K562 (cell line): Measurements from ENCODE around the gene FKBP8. TPM values are rescaled to one million over a fixed set of nuclear protein-coding genes. Genes with fewer than 3 reads are reported as not detected.
A peak's percentile ranks its signal among the peaks of the same experiment; 100 is the strongest.

Experiments used
- ATAC-seq: fragments of 200-7000 bp; cut with Tn5 transposase; 3 replicates; pipeline ENCODE4 v1.9.1; 2020; ENCODE audit warnings: moderate library complexity
- BruUV-seq: library from RNA; stranded (reverse); fragments of 400-500 nt; replicated peaks from 2 replicates; lab custom pipeline; 2021; lab: Mats Ljungman, UMichigan
- CTCF ChIA-PET: fragments of 300-600 bp; formaldehyde crosslinking; extraction: SDS; loops from one replicate; lab custom pipeline; 2021; ENCODE audit warnings: low intra/inter-chr PET ratio; lab: Yijun Ruan, JAX
- POLR2A ChIA-PET: fragments of 300-600, 350-650 bp; sonication (Branson Sonifier 250); formaldehyde crosslinking; extraction: SDS; loops from one replicate; lab custom pipeline; 2021; ENCODE audit warnings: antibody characterized with exemption, inconsistent platforms; lab: Yijun Ruan, JAX
- DNase-seq, 4 experiments: peaks; one replicate each; pipeline versions ENCODE4 v3.0.0 to v3.0.0-alpha.2; 2011 to 2018; ENCODE audit warnings: low spot score in 3 of 4, mixed read lengths in 3 of 4; ENCODE audit errors: extremely low read depth in 1 of 4
- FAIRE-seq: peaks from 2 replicates; lab custom pipeline; 2011; peaks lifted over from hg19 to GRCh38; lab: Jason Lieb, UNC
- H2AFZ ChIP-seq: 2 replicates; pipeline ENCODE4 v1.6.0; 2011; ENCODE audit warnings: low read depth, low read length, control low read depth, inconsistent platforms
- H3K27ac ChIP-seq: fragments of 200-600 bp; 3 replicates; pipeline ENCODE4 v1.8.0; 2011; ENCODE audit warnings: low read depth, mild to moderate bottlenecking, control low read depth, inconsistent platforms, low read length, moderate library complexity, mixed read lengths; ENCODE audit errors: extremely low read depth
- H3K27me3 ChIP-seq, 2 experiments: fragments of 300-600 bp in 1 of 2; 2 replicates in 1 of 2; 3 replicates in 1 of 2; pipeline versions ENCODE4 v1.6.0 to v1.8.0; 2011; ENCODE audit warnings: inconsistent platforms in 2 of 2, low read length in 2 of 2, mild to moderate bottlenecking in 1 of 2, mixed read lengths in 1 of 2, moderate library complexity in 1 of 2; ENCODE audit not compliant: control insufficient read depth in 2 of 2, insufficient read depth in 2 of 2
- H3K36me3 ChIP-seq: fragments of 300-600 bp; 3 replicates; pipeline ENCODE4 v1.8.0; 2011; ENCODE audit warnings: mild to moderate bottlenecking, low read length, inconsistent platforms; ENCODE audit not compliant: control insufficient read depth, insufficient read depth
- H3K4me1 ChIP-seq, 2 experiments: fragments of 200-600 bp in 1 of 2; replicated peaks in 1 of 2; 2 replicates in 1 of 2; 3 replicates in 1 of 2; pipeline versions ENCODE4 v1.5.1 to v1.8.0; 2011; ENCODE audit warnings: inconsistent platforms in 2 of 2, low read length in 2 of 2, mild to moderate bottlenecking in 1 of 2, mixed read lengths in 1 of 2, moderate library complexity in 1 of 2; ENCODE audit not compliant: control insufficient read depth in 2 of 2, insufficient read depth in 2 of 2
- H3K4me2 ChIP-seq: 2 replicates; pipeline ENCODE4 v1.6.1; 2011; ENCODE audit warnings: low read length, control low read depth, inconsistent platforms, mixed read lengths; ENCODE audit not compliant: insufficient read depth
- H3K4me3 ChIP-seq: fragments of 200-600 bp; sonication (generic), shearing (Covaris generic); 2 replicates; pipeline ENCODE4 v1.5.1; 2016; ENCODE audit warnings: control low read depth, inconsistent platforms
- H3K79me2 ChIP-seq: fragments of 200-600 bp; 3 replicates; pipeline ENCODE4 v1.8.0; 2011; ENCODE audit warnings: low read length, inconsistent platforms; ENCODE audit not compliant: control insufficient read depth, insufficient read depth
- H3K9ac ChIP-seq, 2 experiments: 2 replicates each; pipeline versions ENCODE4 v1.6.0 to v1.6.1; 2011; ENCODE audit warnings: low read depth in 2 of 2, low read length in 2 of 2, control low read depth in 1 of 2, inconsistent platforms in 1 of 2, mild to moderate bottlenecking in 1 of 2, mixed read lengths in 1 of 2; ENCODE audit not compliant: insufficient read depth in 1 of 2
- H3K9me1 ChIP-seq: one replicate; pipeline ENCODE4 v1.6.0; 2011; ENCODE audit warnings: inconsistent platforms, mild to moderate bottlenecking, low read length, moderate library complexity; ENCODE audit not compliant: control insufficient read depth, insufficient read depth
- H3K9me3 ChIP-seq: replicated peaks from 2 replicates; pipeline ENCODE4 v1.5.1; 2011; ENCODE audit warnings: low read depth, low read length, inconsistent platforms; ENCODE audit not compliant: control insufficient read depth, insufficient read depth
- H4K20me1 ChIP-seq: replicated peaks from 2 replicates; pipeline ENCODE4 v1.6.1; 2011; ENCODE audit warnings: low read length, inconsistent platforms, mixed read lengths; ENCODE audit not compliant: control insufficient read depth, insufficient read depth
- DNMT1 ChIP-seq: fragments of 450-650 bp; IDR thresholded peaks from 2 replicates; pipeline ENCODE4 v1.6.1; 2016; ENCODE audit warnings: antibody characterized with exemption, mild to moderate bottlenecking
- RBFOX2 ChIP-seq: fragments of 200-400 bp; formaldehyde crosslinking; IDR thresholded peaks from 2 replicates; pipeline ENCODE4 v1.6.1; 2017; ENCODE audit warnings: low read depth, mild to moderate bottlenecking, low read length, moderate library complexity
- TFAM ChIP-seq: fragments of 250-450 bp; sonication (Bioruptor Pico); conservative IDR thresholded peaks from 2 replicates; pipeline ENCODE4 v1.5.0; 2021; ENCODE audit warnings: mild to moderate bottlenecking, moderate library complexity
- ZNF239 ChIP-seq: fragments of 250-450 bp; sonication (Bioruptor Pico); IDR thresholded peaks from 2 replicates; pipeline ENCODE4 v1.4.0; 2020; ENCODE audit warnings: mild to moderate bottlenecking
- WGBS: fragments of 100-300 bp; shearing (Covaris generic); methylation state at CpG from one replicate; pipeline ENCODE4 v1.1.6; 2016; ENCODE audit warnings: low coverage, mixed read lengths; ENCODE audit not compliant: insufficient coverage; ENCODE audit errors: missing lambda C conversion rate; 5-methylcytosine and 5-hydroxymethylcytosine counted together
- in situ Hi-C: fragments of 300-500 bp; cut with MboI; formaldehyde crosslinking; loops from 4 replicates; pipeline ENCODE4 v1.15.0; 2018; ENCODE audit warnings: inconsistent platforms, mixed read lengths
- intact Hi-C: fragments of 100-400 bp; cut with micrococcal nuclease; formaldehyde crosslinking; loops from 2 replicates; pipeline ENCODE4 v1.14.2; 2022
- polyA plus RNA-seq, 8 experiments: library from polyadenylated mRNA; depleted of rRNA in 4 of 8; stranded (reverse) in 5 of 8; unstranded in 3 of 8; fragments of >200 nt; fragmentation: Nextera tagmentation in 2 of 8; fragmentation: Illumina TruSeq in 1 of 8; extraction: Ambion mirVana in 2 of 8; extraction: Trizol in 1 of 8; gene quantifications; 2 replicates each; pipeline versions ENCODE4 v1.2.1 to v1.2.3, GENCODE V29; 2011 to 2014; ENCODE audit warnings: inconsistent platforms in 1 of 8, missing spikeins in 1 of 8
- total RNA-seq, 7 experiments: library from RNA; depleted of rRNA in 6 of 7; stranded (reverse); fragments of >200 nt in 6 of 7; fragmentation: Illumina TruSeq in 2 of 7; extraction: Trizol in 2 of 7; gene quantifications; 2 replicates each; pipeline versions ENCODE4 v1.2.1 to v1.2.3, GENCODE V29; 2011 to 2021; ENCODE audit warnings: low replicate concordance in 1 of 7
- TF ChIP-seq, protein P1 (sequence below), 2 experiments: fragments of 450-650 bp; conservative IDR thresholded peaks; 2 replicates each; pipeline ENCODE4 v1.6.1; 2017; ENCODE audit warnings: mild to moderate bottlenecking in 2 of 2, moderate library complexity in 2 of 2

The FKBP8 gene
- total and polyA plus RNA-seq, 9 of the 15 experiments (the other 6 are each of a cell fraction or from before 2014, with no cell fraction given): 0.46 to 236 (median 104) TPM

DNA sequence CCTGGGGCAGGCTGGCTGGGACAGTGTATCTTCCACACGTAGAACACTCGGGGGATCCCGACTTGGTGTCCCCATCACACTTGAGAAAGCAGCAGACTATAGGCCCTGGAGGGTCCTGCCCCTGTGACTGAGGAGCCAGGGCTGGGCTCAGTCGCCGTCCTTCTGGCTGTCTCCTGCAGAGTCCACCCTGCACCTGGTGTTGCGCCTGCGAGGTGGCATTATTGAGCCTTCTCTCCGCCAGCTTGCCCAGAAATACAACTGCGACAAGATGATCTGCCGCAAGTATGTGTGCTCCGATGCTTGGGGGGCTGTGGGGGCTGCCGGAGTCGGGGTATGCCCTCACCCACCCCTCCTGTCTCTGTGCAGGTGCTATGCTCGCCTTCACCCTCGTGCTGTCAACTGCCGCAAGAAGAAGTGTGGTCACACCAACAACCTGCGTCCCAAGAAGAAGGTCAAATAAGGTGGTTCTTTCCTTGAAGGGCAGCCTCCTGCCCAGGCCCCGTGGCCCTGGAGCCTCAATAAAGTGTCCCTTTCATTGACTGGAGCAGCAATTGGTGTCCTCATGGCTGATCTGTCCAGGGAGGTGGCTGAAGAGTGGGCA is 31.4 kb upstream of the FKBP8 start:
- H3K9me1 ChIP-seq: peaks cover 7% of the 10 kb centered on the region
- peaks cover 14% of the 10 kb centered on the region for H4K20me1 ChIP-seq
- FAIRE-seq (no peak), DNase-seq (no peak), ATAC-seq (no peak)
- H3K79me2 ChIP-seq: peaks cover 30% of the 10 kb centered on the region
- no TSS peak for BruUV-seq
- CTCF ChIA-PET: interaction anchor here (0.7 kb wide), 1 partner anchor 8 kb away, joined by 4 read pairs; no protein-coding TSS in a partner anchor
- H3K4me3 ChIP-seq: no peak overlapping the region
- H3K27me3 ChIP-seq: no peaks in the 10 kb centered on the region; a peak in 1 of 5 replicates
- in situ Hi-C loops (no loop called here), intact Hi-C loops (loop anchor here (5.0 kb wide), 2 partner anchors 52 to 87 kb away; partner anchors contain the start of gene ELL)
- H3K27ac ChIP-seq: no peak overlapping the region
- no peak overlapping the region for H3K4me2 ChIP-seq
- no peak overlapping the region for H2AFZ ChIP-seq
- no peaks in the 10 kb centered on the region for H3K9me3 ChIP-seq
- peaks cover 12 to 38% of the 10 kb centered on the region in 2 experiments; a peak in 4 of 5 replicates for H3K4me1 ChIP-seq
- peak overlapping the region in 1 of 2 experiments; percentile 82; a peak in 2 of 4 replicates for H3K9ac ChIP-seq
- TF ChIP-seq, protein P1, sequence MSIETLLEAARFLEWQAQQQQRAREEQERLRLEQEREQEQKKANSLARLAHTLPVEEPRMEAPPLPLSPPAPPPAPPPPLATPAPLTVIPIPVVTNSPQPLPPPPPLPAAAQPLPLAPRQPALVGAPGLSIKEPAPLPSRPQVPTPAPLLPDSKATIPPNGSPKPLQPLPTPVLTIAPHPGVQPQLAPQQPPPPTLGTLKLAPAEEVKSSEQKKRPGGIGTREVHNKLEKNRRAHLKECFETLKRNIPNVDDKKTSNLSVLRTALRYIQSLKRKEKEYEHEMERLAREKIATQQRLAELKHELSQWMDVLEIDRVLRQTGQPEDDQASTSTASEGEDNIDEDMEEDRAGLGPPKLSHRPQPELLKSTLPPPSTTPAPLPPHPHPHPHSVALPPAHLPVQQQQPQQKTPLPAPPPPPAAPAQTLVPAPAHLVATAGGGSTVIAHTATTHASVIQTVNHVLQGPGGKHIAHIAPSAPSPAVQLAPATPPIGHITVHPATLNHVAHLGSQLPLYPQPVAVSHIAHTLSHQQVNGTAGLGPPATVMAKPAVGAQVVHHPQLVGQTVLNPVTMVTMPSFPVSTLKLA (conservative IDR thresholded peaks at IDR 0.05): no peak
- TF ChIP-seq TFAM (CRISPR knock-in tag) (no peak), ZNF239 (CRISPR knock-in tag) (no peak), DNMT1 (no peak), RBFOX2 (peak; percentile 72)
- TF ChIP-seq, all 486 proteins: peak for 1
- POLR2A ChIA-PET: interaction anchor here (4.1 to 5.7 kb wide), 2 partner anchors 14 to 16 kb away, joined by 39 to 49 read pairs; partner anchors contain the start of genes KXD1 and REX1BD
- peaks cover 61% of the 10 kb centered on the region for H3K36me3 ChIP-seq
- WGBS: 97% methylated on average over 17 of the region's 18 CpGs
